ENCODE measurements around the gene SRRM3. TPM values are rescaled to one million over a fixed set of nuclear protein-coding genes. Genes with fewer than 3 reads are reported as not detected.
A peak's percentile ranks its signal among the peaks of the same experiment; 100 is the strongest.
"Not testable (repeated sequence)": the region's sequence is repeated elsewhere in the genome, so short reads cannot be mapped to it uniquely, and the experiment has no call there.

SRRM3 gene
- polyA plus RNA-seq, 5 donors = 0.40 to 0.82 (median 0.60) TPM

GRCh38 chr7:76291351-76292212 is 89.9 kb downstream of the SRRM3 start:
- peak; percentile 82 to 87 for DNase-seq

- peak in 1 of 2 donors; percentile 57 for DNase-seq
These were observed 90.5 kb downstream of the SRRM3 start for GRCh38 chr7:76292213-76292573.

GRCh38 chr7:76292911-76293310 is 91.2 kb downstream of the SRRM3 start:
- not testable (repeated sequence) for DNase-seq

GRCh38 chr7:76293407-76293901 is 91.8 kb downstream of the SRRM3 start:
- DNase-seq = no peak

GRCh38 chr7:76294344-76295024 is 92.8 kb downstream of the SRRM3 start:
- DNase-seq = peak; percentile 92 to 94

- peak in 1 of 2 donors; percentile 66 for DNase-seq
These were observed 95.3 kb downstream of the SRRM3 start for GRCh38 chr7:76296743-76297740.

GRCh38 chr7:76300166-76300731 is 98.6 kb downstream of the SRRM3 start:
- DNase-seq = no peak

GRCh38 chr7:76301000-76301399 is 99.3 kb downstream of the SRRM3 start:
- no peak for DNase-seq

- DNase-seq = peak; percentile 92 to 93
These were observed 100.9 kb downstream of the SRRM3 start, which contains the start of gene HSPB1 for GRCh38 chr7:76302347-76303201. TSS of gene HSPB1 (plus strand) at chr7:76302673. CDS start at chr7:76302713, 40 bp downstream.

GRCh38 chr7:76303202-76304147 is 101.8 kb downstream of the SRRM3 start:
- DNase-seq = peak; percentile 92 to 95

- DNase-seq = no peak
These were observed 103.2 kb downstream of the SRRM3 start for GRCh38 chr7:76304888-76305375.

GRCh38 chr7:76308874-76309273 is 107.2 kb downstream of the SRRM3 start:
- DNase-seq = not testable (repeated sequence)

GRCh38 chr7:76309341-76310101 is 107.8 kb downstream of the SRRM3 start:
- not testable (repeated sequence) for DNase-seq

GRCh38 chr7:76310102-76310957 is 108.6 kb downstream of the SRRM3 start:
- DNase-seq = no peak

GRCh38 chr7:76311838-76312237 is 110.1 kb downstream of the SRRM3 start:
- not testable (repeated sequence) for DNase-seq

- peak; percentile 86 to 94 for DNase-seq
These were observed 112.5 kb downstream of the SRRM3 start for GRCh38 chr7:76314042-76314721.

All from right lung (tissue), 5 donors.